NCI-H128 (cell line): ENCODE results near the gene CDC42BPA.

Experiments used
- DNase-seq: peaks from one replicate; lab custom pipeline; 2025; ENCODE audit not compliant: unreplicated experiment; lab: John Stamatoyannopoulos, UW

The CDC42BPA gene

GRCh38 chr1:226983247-226983991, 334.9 kb downstream of the CDC42BPA start:
- no peak for DNase-seq

GRCh38 chr1:226982451-226983177, 335.7 kb downstream of the CDC42BPA start:
- no peak for DNase-seq

GRCh38 chr1:226981838-226982237, 336.5 kb downstream of the CDC42BPA start:
- no peak for DNase-seq

GRCh38 chr1:226981386-226981817, 336.9 kb downstream of the CDC42BPA start:
- DNase-seq = no peak

GRCh38 chr1:226980565-226981385, 337.5 kb downstream of the CDC42BPA start:
- no peak for DNase-seq

- DNase-seq = no peak
Observed at GRCh38 chr1:226980122-226980560, 338.2 kb downstream of the CDC42BPA start.

GRCh38 chr1:226979517-226980121, 338.7 kb downstream of the CDC42BPA start:
- no peak for DNase-seq

GRCh38 chr1:226979115-226979516, 339.2 kb downstream of the CDC42BPA start:
- no peak for DNase-seq

- no peak for DNase-seq
Observed at GRCh38 chr1:226978432-226979114, 339.7 kb downstream of the CDC42BPA start.

GRCh38 chr1:226977643-226978431, 340.5 kb downstream of the CDC42BPA start:
- no peak for DNase-seq

- DNase-seq = no peak
Observed at GRCh38 chr1:226976978-226977642, 341.2 kb downstream of the CDC42BPA start.

GRCh38 chr1:226976276-226976977, 341.9 kb downstream of the CDC42BPA start:
- DNase-seq = no peak

GRCh38 chr1:226975259-226976250, 342.7 kb downstream of the CDC42BPA start:
- peak; percentile 24 for DNase-seq

GRCh38 chr1:226974544-226975258, 343.6 kb downstream of the CDC42BPA start:
- DNase-seq = no peak

GRCh38 chr1:226973898-226974543, 344.3 kb downstream of the CDC42BPA start:
- no peak for DNase-seq

- DNase-seq = no peak
Observed at GRCh38 chr1:226973371-226973897, 344.9 kb downstream of the CDC42BPA start.
